NT2/D1 (cell line): ENCODE measurements around the gene KRT15.

Experiments
- DNase-seq: peaks from one replicate; pipeline ENCODE4 v3.0.0-alpha.2; 2011; ENCODE audit warnings: low read depth, low spot score
- H3K27me3 ChIP-seq: 2 replicates; pipeline ENCODE4 v1.6.0; 2011; ENCODE audit warnings: mild to moderate bottlenecking; ENCODE audit not compliant: insufficient read length, insufficient read depth
- H3K36me3 ChIP-seq: 2 replicates; pipeline ENCODE4 v1.6.1; 2011; ENCODE audit warnings: mild to moderate bottlenecking, low read length, mixed read lengths; ENCODE audit not compliant: insufficient read depth, insufficient read length
- H3K4me1 ChIP-seq: 2 replicates; pipeline ENCODE4 v1.5.1; 2011; ENCODE audit not compliant: insufficient read depth, insufficient read length
- H3K4me3 ChIP-seq: 2 replicates; pipeline ENCODE4 v1.5.1; 2011; ENCODE audit warnings: low read depth; ENCODE audit not compliant: insufficient read length
- H3K9ac ChIP-seq: 2 replicates; pipeline ENCODE4 v1.6.0; 2011; ENCODE audit warnings: low read depth; ENCODE audit not compliant: insufficient read length
- H3K9me3 ChIP-seq: 2 replicates; pipeline ENCODE4 v1.5.1; 2011; ENCODE audit warnings: mild to moderate bottlenecking, low read length; ENCODE audit not compliant: insufficient read depth
- SUZ12 ChIP-seq: IDR thresholded peaks from 2 replicates; pipeline ENCODE4 v1.6.1; 2011; ENCODE audit not compliant: insufficient read length, insufficient read depth; ENCODE audit errors: extremely low read depth
- YY1 ChIP-seq: IDR thresholded peaks from 2 replicates; pipeline ENCODE4 v1.6.1; 2011; ENCODE audit not compliant: insufficient read length, insufficient read depth
- ZNF274 ChIP-seq: IDR thresholded peaks from 2 replicates; pipeline ENCODE4 v1.6.1; 2011; ENCODE audit warnings: mild to moderate bottlenecking, low read depth, low read length

KRT15 gene

DNA sequence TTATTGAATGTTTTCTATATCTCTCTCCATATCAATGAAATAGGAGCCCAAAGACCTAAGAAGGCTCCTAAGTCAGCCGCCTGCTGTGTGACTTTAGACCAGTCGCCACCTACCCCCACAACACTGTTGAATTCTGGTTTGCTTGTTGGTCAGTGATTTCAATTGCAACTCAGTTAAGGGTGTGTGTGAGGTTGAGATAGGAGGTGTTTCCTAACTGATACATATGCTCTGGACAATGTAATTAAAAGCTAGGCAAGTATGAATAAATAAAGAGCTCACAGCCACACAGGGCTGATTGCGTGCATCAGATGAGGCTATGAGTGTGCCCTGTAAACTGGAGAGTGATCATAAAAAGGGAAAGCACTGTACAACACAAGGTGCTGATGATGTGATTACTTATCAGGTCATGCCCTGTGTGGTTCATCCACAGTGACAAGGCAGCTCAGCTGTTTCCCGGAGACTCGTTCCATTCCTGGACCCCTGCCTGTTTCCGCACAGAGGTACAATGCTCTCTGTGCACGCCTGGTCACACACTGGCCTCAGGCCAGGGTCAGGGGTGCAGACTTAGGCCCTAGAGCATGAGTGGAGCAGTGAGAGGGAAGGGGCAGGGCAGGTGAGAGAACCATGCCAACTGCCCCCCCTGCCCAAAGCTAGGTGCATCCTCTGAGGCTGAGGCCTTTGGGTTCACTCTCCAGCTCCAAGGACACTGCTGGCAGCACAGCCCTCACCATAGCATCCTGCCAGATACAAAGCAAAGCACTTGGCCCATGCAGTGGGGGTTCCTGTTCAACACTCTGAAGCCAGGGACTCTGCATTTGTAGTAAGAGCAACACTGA is 34.5 kb downstream of the KRT15 start:
- Histone ChIP-seq H3K4me3 (no peak overlapping the region), H3K9me3 (no peaks in the 10 kb centered on the region), H3K27me3 (no peaks in the 10 kb centered on the region), H3K36me3 (no peaks in the 10 kb centered on the region), H3K9ac (no peak overlapping the region), H3K4me1 (no peaks in the 10 kb centered on the region)
- TF ChIP-seq ZNF274 (no peak), SUZ12 (no peak), YY1 (no peak)
- DNase-seq: no peak

DNA sequence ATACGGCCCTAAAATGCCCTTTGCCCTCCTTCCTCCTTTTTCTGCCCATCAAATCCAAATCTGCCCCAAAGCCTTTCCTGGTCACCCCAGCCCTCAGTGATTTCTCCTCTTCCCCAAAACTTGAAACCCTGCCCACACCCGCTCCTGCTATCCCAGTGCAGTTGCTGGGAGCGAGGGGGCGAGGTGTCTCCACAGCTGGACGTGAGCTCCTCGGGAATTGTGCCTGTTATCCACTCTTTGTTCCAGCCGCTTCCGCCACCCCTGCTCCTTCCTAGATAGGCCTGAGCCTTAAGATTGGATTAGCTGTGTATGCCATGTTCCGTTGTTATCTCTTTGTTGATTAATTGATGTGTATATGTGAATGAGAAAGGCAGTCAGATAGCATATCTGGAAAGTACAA is 35.2 kb downstream of the KRT15 start:
- no peak for TF ChIP-seq SUZ12
- TF ChIP-seq ZNF274: no peak
- TF ChIP-seq YY1: no peak

DNA sequence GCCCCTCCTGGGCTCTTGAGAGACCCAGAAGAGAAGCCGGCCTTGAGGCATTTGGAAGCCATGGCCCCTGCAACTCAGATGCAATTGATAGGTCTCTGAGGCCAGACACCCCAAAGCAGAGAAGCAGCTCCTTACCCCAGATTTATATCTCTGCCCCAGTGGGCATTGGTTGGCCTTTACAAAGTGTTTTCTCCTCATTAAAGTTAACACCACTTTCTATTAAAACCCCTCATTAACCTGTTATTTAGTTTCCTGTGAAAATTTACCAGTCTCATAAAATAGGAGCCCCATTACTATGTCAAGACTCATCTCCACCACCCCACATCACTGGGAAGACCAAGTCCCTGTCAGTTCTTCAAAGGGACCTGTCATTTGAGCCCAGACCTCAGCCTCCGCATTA is 37.7 kb downstream of the KRT15 start, which contains the start of gene KRT35:
TSS of gene KRT35 (minus strand) at position 116 of the 400 bp plus-strand sequence. CDS start at position 62, 54 bp downstream.
- H3K27me3 ChIP-seq: no peaks in the 10 kb centered on the region

More for the DNA sequence above, 35.2 kb downstream of the KRT15 start:
- Histone ChIP-seq H3K9ac (no peak overlapping the region), H3K9me3 (no peaks in the 10 kb centered on the region), H3K4me3 (no peak overlapping the region), H3K4me1 (no peaks in the 10 kb centered on the region), H3K36me3 (no peaks in the 10 kb centered on the region), H3K27me3 (no peaks in the 10 kb centered on the region)
- no peak for DNase-seq

DNA sequence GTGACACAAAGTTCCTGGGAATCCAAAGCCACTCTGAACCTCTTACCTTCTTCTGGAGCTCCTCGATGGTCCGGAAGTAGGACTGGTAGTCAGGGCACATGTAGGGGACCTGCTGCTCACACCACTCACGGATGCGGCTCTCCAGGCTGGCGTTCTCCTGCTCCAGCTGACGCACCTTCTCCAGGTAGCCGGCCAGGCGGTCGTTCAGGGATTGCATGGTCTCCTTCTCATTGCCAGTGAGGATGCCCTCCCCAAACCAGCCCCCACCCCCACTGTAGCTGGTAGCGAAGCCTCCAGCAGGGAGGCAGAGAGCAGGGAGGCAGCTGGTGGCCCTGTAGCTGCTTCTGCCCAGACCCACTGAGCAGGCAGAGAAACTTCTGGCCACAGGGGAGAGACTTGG is 38.1 kb downstream of the KRT15 start:
- H3K4me1 ChIP-seq: no peaks in the 10 kb centered on the region
- no peak overlapping the region for H3K4me3 ChIP-seq
- H3K9ac ChIP-seq: no peak overlapping the region
- DNase-seq: no peak
- TF ChIP-seq ZNF274 (no peak), YY1 (no peak), SUZ12 (no peak)
- H3K36me3 ChIP-seq: no peaks in the 10 kb centered on the region
- no peaks in the 10 kb centered on the region for H3K9me3 ChIP-seq
- H3K27me3 ChIP-seq: no peaks in the 10 kb centered on the region

More for the DNA sequence above, 37.7 kb downstream of the KRT15 start, which contains the start of gene KRT35:
- H3K4me3 ChIP-seq: no peak within 1 kb of the TSS
- H3K9me3 ChIP-seq: no peaks in the 10 kb centered on the region
- H3K9ac ChIP-seq: no peak within 1 kb of the TSS
- H3K36me3 ChIP-seq: no peaks in the 10 kb centered on the region
- H3K4me1 ChIP-seq: no peaks in the 10 kb centered on the region
- no peak for DNase-seq
- no peak for TF ChIP-seq SUZ12
- no peak for TF ChIP-seq YY1
- TF ChIP-seq ZNF274: no peak

GRCh38 chr17:41480136-41480535 is 38.6 kb downstream of the KRT15 start:
- Histone ChIP-seq H3K4me1 (no peaks in the 10 kb centered on the region), H3K27me3 (no peaks in the 10 kb centered on the region), H3K9me3 (no peaks in the 10 kb centered on the region), H3K9ac (no peak overlapping the region), H3K36me3 (no peaks in the 10 kb centered on the region), H3K4me3 (no peak overlapping the region)
- TF ChIP-seq SUZ12: no peak
- TF ChIP-seq ZNF274: no peak
- TF ChIP-seq YY1: no peak
- DNase-seq: no peak

GRCh38 chr17:41478237-41478636 is 40.5 kb downstream of the KRT15 start:
- no peaks in the 10 kb centered on the region for H3K27me3 ChIP-seq
- H3K9ac ChIP-seq: no peak overlapping the region
- no peak for DNase-seq
- H3K4me3 ChIP-seq: no peak overlapping the region
- no peaks in the 10 kb centered on the region for H3K36me3 ChIP-seq
- TF ChIP-seq SUZ12 (no peak), ZNF274 (no peak), YY1 (no peak)
- H3K4me1 ChIP-seq: no peaks in the 10 kb centered on the region
- H3K9me3 ChIP-seq: no peaks in the 10 kb centered on the region

- no peak for DNase-seq
- no peaks in the 10 kb centered on the region for H3K36me3 ChIP-seq
- H3K9me3 ChIP-seq: peaks cover 2% of the 10 kb centered on the region; the same call in 1 of the 2 replicates
- no peak overlapping the region for H3K4me3 ChIP-seq
- H3K9ac ChIP-seq: no peak overlapping the region
- no peaks in the 10 kb centered on the region for H3K4me1 ChIP-seq
- TF ChIP-seq SUZ12 (no peak), YY1 (no peak), ZNF274 (no peak)
- no peaks in the 10 kb centered on the region for H3K27me3 ChIP-seq
These were observed 41.5 kb downstream of the KRT15 start for GRCh38 chr17:41476866-41477815.
